A673 (cell line): ENCODE results near the gene MVK. TPM values are rescaled to one million over a fixed set of nuclear protein-coding genes. Genes with fewer than 3 reads are reported as not detected.

ENCODE experiments used
- BruUV-seq: library from RNA; stranded (reverse); fragments of 400-500 nt; replicated peaks from 2 replicates; lab custom pipeline; 2021; lab: Mats Ljungman, UMichigan
- CTCF ChIA-PET: fragments of 300-600 bp; sonication (Branson Sonifier 250); formaldehyde crosslinking; loops from one replicate; lab custom pipeline; 2022; ENCODE audit warnings: antibody characterized with exemption; lab: Charles Lee
- POLR2A ChIA-PET: fragments of 300-600 bp; sonication (Branson Sonifier 250); formaldehyde crosslinking; loops from one replicate; lab custom pipeline; 2022; ENCODE audit warnings: antibody characterized with exemption; ENCODE audit not compliant: low non-redundant PET; lab: Charles Lee
- DNase-seq: peaks from one replicate; pipeline ENCODE4 v3.0.0-alpha.2; 2015; ENCODE audit warnings: low spot score
- H3K27ac ChIP-seq: fragments of 200-600 bp; sonication (generic); 2 replicates; pipeline ENCODE4 v1.5.1; 2016; ENCODE audit warnings: mixed run types, low read depth, mild to moderate bottlenecking, mixed read lengths, antibody characterized with exemption, low read length; ENCODE audit not compliant: poor library complexity, severe bottlenecking
- H3K27me3 ChIP-seq: fragments of 200-600 bp; sonication (generic); replicated peaks from 2 replicates; pipeline ENCODE4 v1.6.1; 2017; ENCODE audit warnings: mixed run types, low read depth, mild to moderate bottlenecking, mixed read lengths, antibody characterized with exemption, low read length; ENCODE audit not compliant: insufficient read depth, poor library complexity
- H3K36me3 ChIP-seq: fragments of 200-600 bp; sonication (generic); 2 replicates; pipeline ENCODE4 v1.6.1; 2016; ENCODE audit warnings: mixed run types, mild to moderate bottlenecking, mixed read lengths, antibody characterized with exemption, low read length; ENCODE audit not compliant: insufficient read depth, poor library complexity, severe bottlenecking
- H3K4me1 ChIP-seq: fragments of 200-600 bp; sonication (generic); 2 replicates; pipeline ENCODE4 v1.6.1; 2017; ENCODE audit warnings: mixed run types, mild to moderate bottlenecking, mixed read lengths, antibody characterized with exemption, low read length; ENCODE audit not compliant: insufficient read depth, poor library complexity, severe bottlenecking
- H3K4me3 ChIP-seq: fragments of 200-600 bp; sonication (generic); 2 replicates; pipeline ENCODE4 v1.5.1; 2016; ENCODE audit warnings: low read depth, mixed run types, mild to moderate bottlenecking, mixed read lengths, low read length; ENCODE audit not compliant: poor library complexity, severe bottlenecking
- H3K9me3 ChIP-seq: fragments of 200-600 bp; sonication (generic); 2 replicates; pipeline ENCODE4 v1.6.1; 2016; ENCODE audit warnings: mixed run types, low read depth, mild to moderate bottlenecking, mixed read lengths, antibody characterized with exemption, low read length; ENCODE audit not compliant: poor library complexity, severe bottlenecking
- CTCF ChIP-seq: fragments of 300-800, 200-600 bp; sonication (generic); conservative IDR thresholded peaks from 2 replicates; pipeline ENCODE4 v1.5.1; 2017; ENCODE audit warnings: low read depth, mild to moderate bottlenecking, antibody characterized with exemption, low read length, moderate library complexity, mixed read lengths
- EZH2 ChIP-seq: fragments of 200-600 bp; sonication (generic); IDR thresholded peaks from 2 replicates; pipeline ENCODE4 v1.6.1; 2017; ENCODE audit warnings: borderline replicate concordance, low read depth, mild to moderate bottlenecking, mixed read lengths, antibody characterized with exemption, low read length; ENCODE audit not compliant: poor library complexity, severe bottlenecking
- intact Hi-C: fragments of 100-400 bp; cut with micrococcal nuclease; formaldehyde crosslinking; loops from one replicate; pipeline ENCODE4 v1.10.0; 2022; ENCODE audit not compliant: unreplicated experiment
- total RNA-seq: library from RNA; stranded (reverse); gene quantifications from 2 replicates; pipeline ENCODE4 v1.2.3, GENCODE V29; 2021

The MVK gene
- total RNA-seq, 1 experiment from 2014 or later, result 56.0 TPM

GRCh38 chr12:109535231-109535862, 38.2 kb upstream of the MVK start:
- POLR2A ChIA-PET, result no interaction called here
- TF ChIP-seq EZH2, result no peak
- TF ChIP-seq CTCF, result no peak
- intact Hi-C loops, result no loop called here

GRCh38 chr12:109535863-109536250, 37.7 kb upstream of the MVK start:
- POLR2A ChIA-PET, result no interaction called here
- no TSS peak for BruUV-seq
- TF ChIP-seq EZH2 (no peak), CTCF (no peak)
- Histone ChIP-seq H3K36me3 (no peaks in the 10 kb centered on the region), H3K9me3 (no peaks in the 10 kb centered on the region), H3K4me3 (no peak overlapping the region), H3K27ac (no peak overlapping the region), H3K27me3 (no peaks in the 10 kb centered on the region), H3K4me1 (no peaks in the 10 kb centered on the region)
- intact Hi-C loops, result no loop called here
- DNase-seq, result no peak
- CTCF ChIA-PET, result no interaction called here

More at GRCh38 chr12:109535231-109535862, 38.2 kb upstream of the MVK start:
- H3K27me3 ChIP-seq, result no peaks in the 10 kb centered on the region
- DNase-seq, result no peak
- no peaks in the 10 kb centered on the region for H3K36me3 ChIP-seq
- BruUV-seq, result no TSS peak
- CTCF ChIA-PET, result no interaction called here
- H3K9me3 ChIP-seq, result no peaks in the 10 kb centered on the region
- H3K27ac ChIP-seq, result no peak overlapping the region
- H3K4me3 ChIP-seq, result no peak overlapping the region
- H3K4me1 ChIP-seq, result no peaks in the 10 kb centered on the region

- Histone ChIP-seq H3K4me1 (no peaks in the 10 kb centered on the region), H3K9me3 (no peaks in the 10 kb centered on the region), H3K27me3 (no peaks in the 10 kb centered on the region), H3K4me3 (no peak overlapping the region), H3K36me3 (no peaks in the 10 kb centered on the region), H3K27ac (no peak overlapping the region)
- no peak for DNase-seq
- CTCF ChIA-PET, result no interaction called here
- intact Hi-C loops, result no loop called here
- no peak for TF ChIP-seq CTCF
- BruUV-seq, result no TSS peak
- POLR2A ChIA-PET, result no interaction called here
Observed at GRCh38 chr12:109537136-109537535, 36.5 kb upstream of the MVK start.
